GM19397 (cell line): ENCODE measurements around the gene ASPHD1.
"Not testable (repeated sequence)": the region's sequence is repeated elsewhere in the genome, so short reads cannot be mapped to it uniquely, and the experiment has no call there.

Source experiments
- ATAC-seq: cut with Tn5 transposase; IDR thresholded peaks from one replicate; pipeline ENCODE4 v1.9.1; 2021; ENCODE audit warnings: mild to moderate bottlenecking, moderate library complexity; ENCODE audit not compliant: unreplicated experiment

The ASPHD1 gene

GRCh38 chr16:29900102-29900887, at the start of gene ASPHD1:
Gene ASPHD1 (plus strand): TSS chr16:29900488. CDS start chr16:29900972, 484 bp downstream.
- peak; percentile 72 for ATAC-seq

- ATAC-seq = no peak
Observed at GRCh38 chr16:29850998-29851397, 49.3 kb upstream of the ASPHD1 start.

GRCh38 chr16:29852654-29853053, 47.6 kb upstream of the ASPHD1 start:
- ATAC-seq = no peak

- no peak for ATAC-seq
Observed at GRCh38 chr16:29854520-29855100, 45.7 kb upstream of the ASPHD1 start.

- ATAC-seq = no peak
Observed at GRCh38 chr16:29857133-29857760, 43.0 kb upstream of the ASPHD1 start.

- no peak for ATAC-seq
Observed at GRCh38 chr16:29858149-29858849, 42.0 kb upstream of the ASPHD1 start.

- no peak for ATAC-seq
Observed at GRCh38 chr16:29858974-29859373, 41.3 kb upstream of the ASPHD1 start.

- no peak for ATAC-seq
Observed at GRCh38 chr16:29860218-29860617, 40.1 kb upstream of the ASPHD1 start.

- no peak for ATAC-seq
Observed at GRCh38 chr16:29862383-29862883, 37.9 kb upstream of the ASPHD1 start.

- ATAC-seq = peak; percentile 85
Observed at GRCh38 chr16:29862884-29863668, 37.2 kb upstream of the ASPHD1 start, which contains the start of gene CDIPT. Gene CDIPT (minus strand): TSS chr16:29863226. CDS start chr16:29862857, 369 bp downstream.

- no peak for ATAC-seq
Observed at GRCh38 chr16:29863669-29863984, 36.7 kb upstream of the ASPHD1 start.

- no peak for ATAC-seq
Observed at GRCh38 chr16:29864205-29864604, 36.1 kb upstream of the ASPHD1 start.

- no peak for ATAC-seq
Observed at GRCh38 chr16:29868396-29869009, 31.8 kb upstream of the ASPHD1 start.

- ATAC-seq = not testable (repeated sequence)
Observed at GRCh38 chr16:29869067-29869466, 31.2 kb upstream of the ASPHD1 start.

GRCh38 chr16:29871822-29872546, 28.3 kb upstream of the ASPHD1 start:
- no peak for ATAC-seq

- no peak for ATAC-seq
Observed at GRCh38 chr16:29873319-29873718, 27.0 kb upstream of the ASPHD1 start.

GRCh38 chr16:29875206-29875605, 25.1 kb upstream of the ASPHD1 start:
- no peak for ATAC-seq

GRCh38 chr16:29876217-29876593, 24.1 kb upstream of the ASPHD1 start:
- no peak for ATAC-seq

GRCh38 chr16:29876594-29877249, 23.6 kb upstream of the ASPHD1 start:
- no peak for ATAC-seq
